Esophagus (tissue), 2 donors: ENCODE data around the gene BORCS8. TPM values are rescaled to one million over a fixed set of nuclear protein-coding genes. Genes with fewer than 3 reads are reported as not detected.

Source experiments
- H3K27ac ChIP-seq, 2 donors: one replicate each; pipeline ENCODE4 v1.5.1; 2013; ENCODE audit warnings: low read depth in 2 of 2, mild to moderate bottlenecking in 2 of 2, inconsistent platforms in 1 of 2, low read length in 1 of 2, moderate library complexity in 1 of 2
- H3K27me3 ChIP-seq, 2 donors: one replicate each; pipeline ENCODE4 v1.6.1; 2013; ENCODE audit warnings: low read length in 2 of 2, control low read depth in 1 of 2, mild to moderate bottlenecking in 1 of 2; ENCODE audit not compliant: insufficient read depth in 2 of 2, control insufficient read depth in 1 of 2
- H3K36me3 ChIP-seq, 2 donors: one replicate each; pipeline ENCODE4 v1.6.1; 2013; ENCODE audit warnings: low read length in 1 of 2; ENCODE audit not compliant: control insufficient read depth in 2 of 2, insufficient read depth in 2 of 2
- H3K4me1 ChIP-seq, 2 donors: one replicate each; pipeline ENCODE4 v1.6.1; 2013; ENCODE audit warnings: low read length in 1 of 2; ENCODE audit not compliant: control insufficient read depth in 2 of 2, insufficient read depth in 2 of 2
- H3K4me3 ChIP-seq, 2 donors: one replicate each; pipeline ENCODE4 v1.5.1; 2013; ENCODE audit warnings: low read length in 2 of 2, mild to moderate bottlenecking in 2 of 2, low read depth in 1 of 2, moderate library complexity in 1 of 2
- H3K9me3 ChIP-seq, 2 donors: one replicate each; pipeline ENCODE4 v1.6.1; 2013; ENCODE audit warnings: mild to moderate bottlenecking in 2 of 2, low read depth in 1 of 2, low read length in 1 of 2, moderate library complexity in 1 of 2; ENCODE audit not compliant: control insufficient read depth in 2 of 2, insufficient read depth in 1 of 2
- WGBS, 2 donors: extraction: QIAGEN DNeasy Blood & Tissue Kit; methylation state at CpG; one replicate each; pipeline ENCODE4 v1.1.7; 2013; 5-methylcytosine and 5-hydroxymethylcytosine counted together
- polyA plus RNA-seq, 2 donors: library from polyadenylated mRNA; stranded (reverse); fragments of 200-250 nt; gene quantifications; one replicate each; pipeline ENCODE4 v1.2.3, GENCODE V29; 2013
- donor health status: healthy with polysubstance abuse.
- donor health status: Bipolar disorder and iron deficiency.

The BORCS8 gene
- polyA plus RNA-seq, 2 donors: 18.3 to 22.8 TPM

GRCh38 chr19:19131989-19132388, 60.0 kb downstream of the BORCS8 start:
- WGBS, 2 donors: 82 to 96% methylated on average over 3 of the region's 3 CpGs
- H3K27me3 ChIP-seq: no peaks in the 10 kb centered on the region
- H3K4me1 ChIP-seq: peaks cover 1 to 4% of the 10 kb centered on the region in 2 donors
- H3K4me3 ChIP-seq: no peak overlapping the region
- H3K9me3 ChIP-seq: peaks cover 6 to 8% of the 10 kb centered on the region in 2 donors
- H3K27ac ChIP-seq: no peak overlapping the region
- H3K36me3 ChIP-seq: peaks cover 0 to 9% of the 10 kb centered on the region in 2 donors

Other genes with a start within 250 kb of the BORCS8 start
- 10 to 100 TPM; 22.8 to 46.7 TPM for gene SUGP2, start 158.6 kb downstream of the BORCS8 start, polyA plus RNA-seq
- 10 to 100 TPM; 18.2 to 22.1 TPM for gene ARMC6, start 158.5 kb downstream of the BORCS8 start, polyA plus RNA-seq
- gene SLC25A42, start 128.2 kb downstream of the BORCS8 start, polyA plus RNA-seq: 1 to 10 TPM; 4.1 to 4.2 TPM
- 10 to 100 TPM; 17.6 to 19.1 TPM for gene TMEM161A, start 53.7 kb downstream of the BORCS8 start, polyA plus RNA-seq
- gene MEF2B, start 21.9 kb downstream of the BORCS8 start, polyA plus RNA-seq: under 1 TPM; 0.31 to 0.63 TPM
- gene RFXANK, start 106 bp upstream of the BORCS8 start, polyA plus RNA-seq: 10 to 100 TPM; 73.6 to 94.1 TPM
- gene NR2C2AP, start 11.3 kb upstream of the BORCS8 start, polyA plus RNA-seq: 10 to 100 TPM; 20.1 to 21.9 TPM
- gene NCAN, start 19.8 kb upstream of the BORCS8 start, polyA plus RNA-seq: under 1 TPM; 0.01 to 0.02 TPM
- under 1 TPM; 0.04 to 0.20 TPM for gene TM6SF2, start 81.1 kb upstream of the BORCS8 start, polyA plus RNA-seq
- 10 to 100 TPM; 27.8 to 42.6 TPM for gene SUGP1, start 128.4 kb upstream of the BORCS8 start, polyA plus RNA-seq
- gene MAU2, start 128.7 kb upstream of the BORCS8 start, polyA plus RNA-seq: 10 to 100 TPM; 19.6 to 35.6 TPM
- 10 to 100 TPM; 13.9 to 21.0 TPM for gene GATAD2A, start 213.5 kb upstream of the BORCS8 start, polyA plus RNA-seq